Endothelial cell of umbilical vein (primary cell): ENCODE results near the gene PNPLA5. TPM values are rescaled to one million over a fixed set of nuclear protein-coding genes. Genes with fewer than 3 reads are reported as not detected.

Experiments used
- BruUV-seq: library from RNA; stranded (reverse); fragments of 400-500 nt; replicated peaks from 2 replicates; lab custom pipeline; 2021; lab: Mats Ljungman, UMichigan
- CTCF ChIA-PET: fragments of 300-600, 350-600 bp; sonication (Branson Sonifier 250); formaldehyde crosslinking; loops from one replicate; lab custom pipeline; 2021; ENCODE audit warnings: antibody characterized with exemption, inconsistent platforms; lab: Charles Lee
- POLR2A ChIA-PET: fragments of 300-600, 350-600 bp; sonication (Branson Sonifier 250); formaldehyde crosslinking; loops from one replicate; lab custom pipeline; 2021; ENCODE audit warnings: antibody characterized with exemption, inconsistent platforms; lab: Charles Lee
- DNase-seq: peaks from one replicate; pipeline ENCODE4 v3.0.0-alpha.2; 2011; ENCODE audit warnings: low read depth, low spot score
- FAIRE-seq: peaks from 2 replicates; lab custom pipeline; 2011; peaks lifted over from hg19 to GRCh38; lab: Jason Lieb, UNC
- H2AFZ ChIP-seq: 2 replicates; pipeline ENCODE4 v1.6.0; 2012; ENCODE audit warnings: low read depth, low read length, control low read depth, inconsistent platforms
- H3K27ac ChIP-seq: 2 replicates; pipeline ENCODE4 v1.5.1; 2011; ENCODE audit warnings: low read depth, mild to moderate bottlenecking, control low read depth, low read length, moderate library complexity; ENCODE audit not compliant: insufficient read depth
- H3K27me3 ChIP-seq, 2 experiments: 2 replicates each; pipeline versions ENCODE4 v1.6.0 to v1.6.1; 2011; ENCODE audit warnings: low read length in 2 of 2, mixed read lengths in 1 of 2; ENCODE audit not compliant: control insufficient read depth in 2 of 2, insufficient read depth in 2 of 2
- H3K36me3 ChIP-seq, 2 experiments: 2 replicates in 1 of 2; 3 replicates in 1 of 2; pipeline ENCODE4 v1.5.1; 2011; ENCODE audit warnings: low read length in 2 of 2, mild to moderate bottlenecking in 1 of 2, moderate library complexity in 1 of 2; ENCODE audit not compliant: control insufficient read depth in 2 of 2, insufficient read depth in 2 of 2; ENCODE audit errors: extremely low read depth in 1 of 2
- H3K4me1 ChIP-seq: 3 replicates; pipeline ENCODE4 v1.5.1; 2011; ENCODE audit warnings: mild to moderate bottlenecking, low read length; ENCODE audit not compliant: control insufficient read depth, insufficient read depth; ENCODE audit errors: extremely low read depth
- H3K4me2 ChIP-seq: 2 replicates; pipeline ENCODE4 v1.6.1; 2011; ENCODE audit warnings: low read length, control low read depth, mixed read lengths; ENCODE audit not compliant: insufficient read depth
- H3K4me3 ChIP-seq, 3 experiments: fragments of 200-600 bp in 1 of 3; sonication (generic), shearing (Covaris generic) in 1 of 3; replicated peaks in 1 of 3; 2 replicates each; pipeline ENCODE4 v1.5.1; 2011 to 2016; ENCODE audit warnings: control low read depth in 3 of 3, low read length in 3 of 3, mild to moderate bottlenecking in 2 of 3, inconsistent platforms in 1 of 3, low read depth in 1 of 3, moderate library complexity in 1 of 3; ENCODE audit not compliant: insufficient read depth in 1 of 3
- H3K79me2 ChIP-seq: 2 replicates; pipeline ENCODE4 v1.6.0; 2012; ENCODE audit warnings: low read length, inconsistent platforms; ENCODE audit not compliant: control insufficient read depth, insufficient read depth
- H3K9ac ChIP-seq: replicated peaks from 2 replicates; pipeline ENCODE3; 2011; ENCODE audit warnings: low read length, control low read depth; ENCODE audit not compliant: insufficient read depth; ENCODE audit errors: extremely low read depth
- H3K9me1 ChIP-seq: replicated peaks from 3 replicates; pipeline ENCODE4 v1.6.0; 2011; ENCODE audit warnings: mild to moderate bottlenecking, low read length; ENCODE audit not compliant: control insufficient read depth, insufficient read depth; ENCODE audit errors: extremely low read depth
- H3K9me3 ChIP-seq: replicated peaks from 2 replicates; pipeline ENCODE4 v1.5.1; 2012; ENCODE audit warnings: low read length, inconsistent platforms; ENCODE audit not compliant: control insufficient read depth, insufficient read depth
- H4K20me1 ChIP-seq: replicated peaks from 2 replicates; pipeline ENCODE3; 2011; ENCODE audit warnings: mild to moderate bottlenecking, low read length; ENCODE audit not compliant: control insufficient read depth, insufficient read depth; ENCODE audit errors: extremely low read depth
- EZH2 ChIP-seq: IDR thresholded peaks from 2 replicates; pipeline ENCODE4 v1.6.1; 2012; ENCODE audit warnings: borderline replicate concordance, low read depth, mild to moderate bottlenecking, moderate library complexity, low read length, inconsistent platforms; ENCODE audit not compliant: severe bottlenecking
- FOS ChIP-seq: IDR thresholded peaks from 2 replicates; pipeline ENCODE4 v1.6.1; 2011; ENCODE audit warnings: mild to moderate bottlenecking, low read length, moderate library complexity, borderline replicate concordance; ENCODE audit not compliant: insufficient read depth
- GATA2 ChIP-seq: IDR thresholded peaks from 2 replicates; pipeline ENCODE4 v1.7.0; 2011; ENCODE audit warnings: low read depth, mild to moderate bottlenecking, moderate library complexity, mixed read lengths, low read length; ENCODE audit not compliant: insufficient read length, insufficient read depth
- JUN ChIP-seq: IDR thresholded peaks from 2 replicates; pipeline ENCODE4 v1.6.1; 2011; ENCODE audit warnings: borderline replicate concordance, low read depth; ENCODE audit not compliant: insufficient read length, insufficient read depth
- MYC ChIP-seq: IDR thresholded peaks from one replicate; pipeline ENCODE4 v1.6.1; 2011; ENCODE audit warnings: mild to moderate bottlenecking, low read depth, low read length
- POLR2A ChIP-seq: IDR thresholded peaks from 2 replicates; pipeline ENCODE4 v1.6.1; 2012; ENCODE audit warnings: low read depth, mild to moderate bottlenecking, control low read depth, low read length
- dilution Hi-C: fragments of 300-500 bp; cut with MboI; formaldehyde crosslinking; loops from one replicate; pipeline ENCODE4 v1.15.0; 2019; ENCODE audit warnings: low sequenced_read_pairs; ENCODE audit not compliant: extremely low pct_ligation_motif_present
- intact Hi-C: fragments of 100-400 bp; cut with micrococcal nuclease; formaldehyde crosslinking; loops from one replicate; pipeline ENCODE4 v1.10.0; 2022
- polyA plus RNA-seq, 4 experiments: library from polyadenylated mRNA; depleted of rRNA in 3 of 4; stranded (reverse) in 3 of 4; unstranded in 1 of 4; fragments of >200 nt; gene quantifications; 2 replicates each; pipeline versions ENCODE4 v1.2.1 to v1.2.3, GENCODE V29; 2011 to 2012; ENCODE audit warnings: missing spikeins in 1 of 4
- total RNA-seq: library from RNA; stranded (reverse); gene quantifications from 2 replicates; pipeline ENCODE4 v1.2.3, GENCODE V29; 2021
- TF ChIP-seq, protein P1 (sequence below): IDR thresholded peaks from 2 replicates; pipeline ENCODE4 v1.6.1; 2011; ENCODE audit not compliant: insufficient read depth, insufficient read length
- TF ChIP-seq, protein P2 (sequence below), 2 donors: IDR thresholded peaks; 1 replicate in 1 of 2; 2 replicates in 1 of 2; pipeline ENCODE4 v1.5.1; 2011; ENCODE audit warnings: low read length in 2 of 2, mild to moderate bottlenecking in 2 of 2, moderate library complexity in 2 of 2, control low read depth in 1 of 2, inconsistent platforms in 1 of 2, low read depth in 1 of 2; ENCODE audit not compliant: insufficient read depth in 1 of 2; ENCODE audit errors: extremely low read depth in 1 of 2

Gene PNPLA5
- total and polyA plus RNA-seq, 2 donors (not counting 3 experiments of a cell fraction or from before 2014, with no cell fraction given), result not detected

DNA sequence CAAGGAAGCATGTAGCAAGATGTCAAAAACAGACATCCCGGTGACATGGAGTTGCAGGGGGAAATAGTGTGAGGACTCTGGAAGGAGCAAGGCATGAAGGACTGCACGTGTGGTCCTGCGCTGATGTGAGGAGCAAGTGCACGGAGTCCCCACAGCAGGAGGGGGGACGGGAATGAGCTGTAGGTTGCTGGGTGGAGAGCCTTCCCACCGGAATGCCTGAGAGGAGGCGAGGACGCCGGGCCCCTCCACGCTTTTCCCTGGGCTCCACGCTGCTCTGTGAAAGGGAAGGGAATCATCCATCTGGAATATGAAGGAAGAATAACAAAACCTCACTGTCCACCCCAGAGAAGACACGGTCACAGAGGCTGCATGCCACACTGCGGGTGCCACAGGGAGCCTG is 56.1 kb downstream of the PNPLA5 start:
- intact Hi-C loops (no loop called here), dilution Hi-C loops (no loop called here)
- DNase-seq (no peak), FAIRE-seq (no peak)
- no peaks in the 10 kb centered on the region for H3K36me3 ChIP-seq
- H3K4me3 ChIP-seq, result no peak overlapping the region
- H3K4me1 ChIP-seq, result no peaks in the 10 kb centered on the region
- no peak overlapping the region for H3K27ac ChIP-seq
- H3K9me3 ChIP-seq, result no peaks in the 10 kb centered on the region
- no peaks in the 10 kb centered on the region for H3K79me2 ChIP-seq
- H2AFZ ChIP-seq, result no peak overlapping the region
- no peaks in the 10 kb centered on the region for H3K27me3 ChIP-seq
- H3K9me1 ChIP-seq, result no peaks in the 10 kb centered on the region
- BruUV-seq, result no TSS peak
- no peak overlapping the region for H3K4me2 ChIP-seq
- ChIA-PET POLR2A (no interaction called here), CTCF (interaction anchor here (1.3 kb wide), 1 partner anchor 49 kb away, joined by 3 read pairs; no protein-coding TSS in a partner anchor)
- no peaks in the 10 kb centered on the region for H4K20me1 ChIP-seq
- TF ChIP-seq JUN (no peak), POLR2A (no peak)
- TF ChIP-seq, protein P1, sequence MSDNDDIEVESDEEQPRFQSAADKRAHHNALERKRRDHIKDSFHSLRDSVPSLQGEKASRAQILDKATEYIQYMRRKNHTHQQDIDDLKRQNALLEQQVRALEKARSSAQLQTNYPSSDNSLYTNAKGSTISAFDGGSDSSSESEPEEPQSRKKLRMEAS, result no peak
- H3K9ac ChIP-seq, result no peak overlapping the region

DNA sequence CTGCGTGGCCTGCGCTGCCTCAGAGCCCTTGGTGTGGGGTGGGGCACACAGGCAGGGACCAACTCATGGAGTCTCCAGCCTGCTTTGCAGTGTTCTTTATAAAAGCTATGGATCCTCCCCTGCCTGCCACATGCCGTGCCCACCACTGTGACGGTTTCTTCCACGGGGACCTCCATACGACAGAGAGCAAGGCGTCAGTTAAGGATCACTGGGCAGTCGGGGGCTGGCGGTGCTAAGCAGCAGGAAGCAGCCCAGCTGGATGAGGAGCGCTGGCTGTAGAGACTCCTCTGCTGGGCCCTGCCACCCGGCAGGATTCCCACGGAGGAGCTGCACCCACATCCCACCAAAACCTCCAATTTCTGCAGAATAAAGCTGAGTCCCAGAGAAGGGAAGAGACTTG is 56.6 kb downstream of the PNPLA5 start:
- no peak for FAIRE-seq
- H4K20me1 ChIP-seq, result no peaks in the 10 kb centered on the region
- CTCF ChIA-PET, result interaction anchor here (1.3 kb wide), 1 partner anchor 50 kb away, joined by 3 read pairs; no protein-coding TSS in a partner anchor

More for the DNA sequence above, 56.6 kb downstream of the PNPLA5 start:
- Histone ChIP-seq H3K9ac (no peak overlapping the region), H3K36me3 (no peaks in the 10 kb centered on the region), H3K4me1 (no peaks in the 10 kb centered on the region), H3K79me2 (no peaks in the 10 kb centered on the region), H3K4me2 (no peak overlapping the region), H2AFZ (no peak overlapping the region), H3K27me3 (no peaks in the 10 kb centered on the region), H3K9me1 (no peaks in the 10 kb centered on the region), H3K4me3 (no peak overlapping the region), H3K27ac (no peak overlapping the region), H3K9me3 (no peaks in the 10 kb centered on the region)
- no peak for DNase-seq
- no TSS peak for BruUV-seq
- dilution Hi-C loops (no loop called here), intact Hi-C loops (no loop called here)
- POLR2A ChIA-PET, result no interaction called here
- no peak for TF ChIP-seq JUN
- TF ChIP-seq POLR2A, result no peak
- TF ChIP-seq, protein P2, sequence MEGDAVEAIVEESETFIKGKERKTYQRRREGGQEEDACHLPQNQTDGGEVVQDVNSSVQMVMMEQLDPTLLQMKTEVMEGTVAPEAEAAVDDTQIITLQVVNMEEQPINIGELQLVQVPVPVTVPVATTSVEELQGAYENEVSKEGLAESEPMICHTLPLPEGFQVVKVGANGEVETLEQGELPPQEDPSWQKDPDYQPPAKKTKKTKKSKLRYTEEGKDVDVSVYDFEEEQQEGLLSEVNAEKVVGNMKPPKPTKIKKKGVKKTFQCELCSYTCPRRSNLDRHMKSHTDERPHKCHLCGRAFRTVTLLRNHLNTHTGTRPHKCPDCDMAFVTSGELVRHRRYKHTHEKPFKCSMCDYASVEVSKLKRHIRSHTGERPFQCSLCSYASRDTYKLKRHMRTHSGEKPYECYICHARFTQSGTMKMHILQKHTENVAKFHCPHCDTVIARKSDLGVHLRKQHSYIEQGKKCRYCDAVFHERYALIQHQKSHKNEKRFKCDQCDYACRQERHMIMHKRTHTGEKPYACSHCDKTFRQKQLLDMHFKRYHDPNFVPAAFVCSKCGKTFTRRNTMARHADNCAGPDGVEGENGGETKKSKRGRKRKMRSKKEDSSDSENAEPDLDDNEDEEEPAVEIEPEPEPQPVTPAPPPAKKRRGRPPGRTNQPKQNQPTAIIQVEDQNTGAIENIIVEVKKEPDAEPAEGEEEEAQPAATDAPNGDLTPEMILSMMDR (IDR thresholded peaks at IDR 0.05; ENCODE audit: extremely low read depth in 1 of 2, insufficient read depth in 1 of 2, low read depth in 1 of 2, low read length in 2 of 2), result no peak
- TF ChIP-seq EZH2, result no peak
- no peak for TF ChIP-seq FOS
- TF ChIP-seq GATA2, result no peak
- TF ChIP-seq, protein P1, result no peak
- TF ChIP-seq MYC, result no peak
